GM21390 (cell line): ENCODE results near the gene ADAM11.
"Not testable (repeated sequence)": the region's sequence is repeated elsewhere in the genome, so short reads cannot be mapped to it uniquely, and the experiment has no call there.

Experiments
- ATAC-seq: cut with Tn5 transposase; IDR thresholded peaks from one replicate; pipeline ENCODE4 v1.9.1; 2021; ENCODE audit not compliant: unreplicated experiment

ADAM11 gene

DNA sequence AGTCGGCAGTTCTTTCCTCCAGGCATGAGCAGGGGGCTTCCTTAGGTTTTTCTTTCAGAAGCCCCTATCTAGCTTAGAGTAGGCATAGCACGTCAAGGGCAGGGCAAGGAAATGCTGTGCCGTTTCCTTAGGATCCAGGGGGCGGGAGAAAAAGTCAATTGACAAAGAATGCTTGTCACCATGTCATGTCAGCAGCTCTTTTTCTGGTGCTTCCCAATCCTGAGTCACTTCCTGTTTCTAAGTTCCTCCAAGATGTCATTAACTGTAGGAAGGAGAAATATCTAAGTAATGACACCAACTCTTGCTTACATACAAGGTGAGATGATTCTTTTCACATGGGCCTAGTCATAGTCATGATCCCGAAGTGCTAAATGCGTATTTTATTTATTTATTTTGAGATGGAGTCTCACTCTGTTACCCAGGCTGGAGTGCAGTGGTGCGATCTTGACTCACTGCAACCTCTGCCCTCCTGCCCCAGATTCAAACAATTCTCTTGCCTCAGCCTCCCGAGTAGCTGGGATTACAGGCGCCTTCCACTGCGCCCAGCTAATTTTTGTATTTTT is 36.1 kb downstream of the ADAM11 start:
- no peak for ATAC-seq

DNA sequence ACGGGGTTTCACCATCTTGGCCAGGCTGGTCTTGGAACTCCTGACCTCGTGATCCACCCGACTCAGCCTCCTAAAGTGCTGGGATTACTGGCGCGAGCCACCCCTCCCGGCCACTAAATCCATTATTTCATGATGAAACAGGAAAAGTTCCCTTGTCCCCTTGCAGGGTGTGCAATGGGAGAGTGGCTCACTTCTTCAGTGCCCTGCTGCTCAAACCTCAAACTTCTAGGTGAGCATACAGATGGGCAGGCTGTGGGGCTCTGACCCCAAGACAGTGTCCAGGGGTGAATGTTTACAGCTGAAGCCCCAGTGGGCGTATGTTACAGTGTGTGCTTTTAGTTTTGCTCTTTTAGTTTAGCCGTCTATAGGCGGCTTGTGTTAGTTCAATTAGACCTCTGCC is 36.6 kb downstream of the ADAM11 start:
- ATAC-seq = no peak

DNA sequence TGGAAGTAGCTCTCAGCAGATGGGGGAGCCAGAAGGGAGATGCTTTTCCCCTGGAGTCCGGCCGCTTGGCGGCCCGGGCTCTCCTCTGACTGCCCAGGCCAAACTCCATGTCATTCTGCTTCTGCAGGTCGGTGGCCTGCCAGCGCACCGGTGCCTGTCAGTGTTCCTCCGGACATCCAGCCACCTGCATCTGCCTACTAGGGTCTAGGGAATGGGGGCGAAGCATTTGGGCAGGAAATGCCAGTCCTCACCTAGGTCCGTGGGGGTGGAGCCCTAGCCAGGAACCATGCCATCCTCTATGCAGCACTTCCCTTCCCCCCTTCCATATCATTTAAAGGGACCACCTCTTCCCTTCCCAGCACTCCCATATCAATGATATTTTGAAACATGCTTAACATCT is 37.1 kb downstream of the ADAM11 start:
- ATAC-seq = no peak

DNA sequence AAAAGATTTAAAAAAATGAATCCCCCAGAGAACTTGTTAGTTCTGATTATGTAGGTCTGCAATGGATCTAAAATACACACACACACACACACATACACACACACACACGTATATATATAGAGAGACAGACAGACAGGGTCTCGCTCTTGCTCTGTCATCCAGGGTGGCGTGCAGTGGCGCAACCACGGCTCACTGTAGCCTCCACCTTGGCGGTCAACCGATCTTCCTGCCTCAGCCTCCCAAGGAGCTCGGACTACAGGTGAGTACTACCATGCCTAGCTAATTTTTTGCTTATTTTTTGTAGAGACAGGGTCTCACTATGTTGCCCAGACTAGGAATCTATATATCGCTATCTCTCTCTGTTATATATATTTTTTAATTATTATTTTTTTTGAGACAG is 37.9 kb downstream of the ADAM11 start:
- ATAC-seq = no peak

DNA sequence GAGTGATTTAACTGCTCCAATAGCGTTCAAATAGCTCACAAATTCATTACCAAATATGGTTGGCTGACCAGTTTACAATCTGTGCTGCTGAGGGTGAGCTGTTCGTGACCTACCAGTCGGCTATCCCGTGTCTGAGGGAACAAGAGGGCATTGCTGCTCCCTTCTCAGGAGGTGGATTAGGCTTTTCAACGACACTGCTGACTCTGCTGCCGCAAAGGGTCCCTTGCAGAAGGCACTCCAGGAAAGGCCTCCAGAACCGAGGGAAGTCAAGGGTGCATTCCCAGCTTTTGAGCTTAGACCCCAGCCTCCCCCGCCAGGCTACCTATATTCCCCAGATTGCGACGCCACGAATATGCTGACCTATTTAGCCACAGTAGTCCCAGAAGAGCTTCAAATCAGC is 39.0 kb downstream of the ADAM11 start:
- no peak for ATAC-seq

DNA sequence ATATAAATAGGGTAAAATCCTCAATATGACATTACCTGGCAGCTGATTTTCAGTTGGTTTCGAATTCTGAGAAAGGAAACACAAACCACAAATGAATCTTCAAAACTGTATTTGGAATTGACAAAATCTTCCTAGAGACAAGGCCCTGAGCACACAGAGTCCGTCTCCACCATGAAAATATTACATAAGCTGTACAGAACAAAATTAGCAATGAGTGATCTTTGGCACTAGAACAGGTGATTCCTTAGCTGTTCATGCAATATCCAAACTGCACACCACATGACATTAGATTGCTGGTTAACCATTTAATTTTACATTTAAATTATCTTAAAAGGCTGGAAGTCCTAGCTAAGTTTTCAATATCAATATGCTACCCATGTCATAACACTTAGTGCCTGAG is 39.6 kb downstream of the ADAM11 start:
- ATAC-seq = no peak

DNA sequence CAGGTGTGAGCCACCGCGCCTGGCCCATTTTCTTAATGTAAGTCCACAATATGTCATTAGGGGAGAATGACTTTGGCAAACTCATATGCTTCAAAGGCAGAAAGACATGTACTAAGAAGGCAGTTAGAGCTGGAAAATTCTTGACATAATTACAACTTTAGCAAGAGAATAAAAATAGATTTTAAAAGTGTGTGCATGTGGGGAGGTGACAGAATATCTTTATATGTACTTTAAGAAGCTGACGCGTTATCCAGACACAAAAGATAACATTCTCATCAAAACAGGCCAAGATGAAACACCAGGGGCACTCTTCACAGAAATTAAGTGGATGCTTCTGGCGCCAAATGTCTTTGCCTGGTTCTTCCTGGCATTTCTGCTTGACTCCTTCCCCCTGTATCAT is 43.1 kb downstream of the ADAM11 start:
- no peak for ATAC-seq

DNA sequence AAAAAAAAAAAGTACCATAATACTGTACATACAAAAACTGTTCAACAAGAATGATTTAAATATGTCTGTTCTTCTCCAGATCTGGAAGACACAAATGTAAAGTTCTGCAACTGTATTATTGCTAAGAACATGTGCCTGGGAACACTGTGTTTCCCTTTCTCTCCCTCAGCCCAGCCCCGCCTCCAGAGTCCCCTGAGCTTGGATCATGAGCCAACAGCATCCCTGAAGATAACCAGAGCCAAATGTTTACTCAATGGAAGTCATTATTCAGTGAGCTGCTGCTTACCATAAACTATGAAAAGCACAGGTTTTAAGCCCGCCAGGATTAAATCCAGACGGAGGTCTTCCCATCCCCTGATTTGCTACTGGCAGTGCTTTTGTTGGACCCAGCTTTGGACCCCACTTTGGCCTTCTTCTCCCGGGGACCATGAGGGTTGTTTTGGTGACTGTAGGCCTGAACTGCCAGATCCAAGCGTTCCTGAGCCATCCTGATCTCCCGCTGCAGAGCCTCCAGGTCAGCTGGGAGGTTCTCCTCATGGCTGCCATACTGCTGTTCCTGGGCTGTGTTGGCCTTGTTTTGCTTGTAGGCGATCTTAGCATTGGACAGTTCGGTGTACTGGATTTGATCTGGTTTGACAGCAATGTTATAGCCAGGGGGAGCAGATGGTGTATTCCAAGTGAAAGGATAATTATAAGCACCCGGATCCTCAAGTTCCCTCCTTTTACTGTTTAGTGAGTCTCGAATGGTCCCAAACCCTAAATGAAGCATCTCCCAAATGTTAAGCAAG is 45.7 kb downstream of the ADAM11 start:
- no peak for ATAC-seq

DNA sequence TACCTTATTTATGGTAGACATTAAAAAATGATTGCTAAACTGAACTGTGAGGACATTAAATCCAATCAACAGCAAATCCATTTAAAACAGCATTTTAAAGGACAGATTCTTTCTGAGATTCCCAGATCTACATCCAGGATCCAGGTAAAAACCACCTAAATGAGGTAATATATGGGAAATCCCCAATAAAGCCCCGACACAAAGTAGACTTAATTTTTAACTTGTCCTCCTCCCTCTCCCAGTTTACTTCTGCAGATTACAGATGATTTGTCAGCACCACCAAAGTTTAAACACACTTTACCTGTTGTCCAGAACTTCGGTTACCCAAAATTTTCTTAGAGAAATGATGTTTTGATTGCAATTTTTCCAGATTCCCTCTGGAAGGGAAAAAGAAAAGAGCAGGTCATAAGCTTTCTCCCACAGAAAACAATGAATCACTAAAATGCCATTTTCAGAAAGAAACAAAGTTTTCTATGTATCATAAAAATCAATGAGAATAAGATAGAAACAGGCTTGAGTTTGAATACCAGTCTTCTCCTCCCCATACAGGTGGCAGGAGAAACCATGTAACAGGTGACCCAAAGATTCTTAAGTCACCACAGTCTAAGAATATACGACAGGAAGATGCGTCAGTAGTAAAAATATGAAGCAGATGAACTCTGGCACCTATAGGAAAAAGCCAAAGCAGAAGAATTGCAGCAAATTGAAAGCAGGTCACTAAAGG is 48.5 kb downstream of the ADAM11 start:
- ATAC-seq = no peak

DNA sequence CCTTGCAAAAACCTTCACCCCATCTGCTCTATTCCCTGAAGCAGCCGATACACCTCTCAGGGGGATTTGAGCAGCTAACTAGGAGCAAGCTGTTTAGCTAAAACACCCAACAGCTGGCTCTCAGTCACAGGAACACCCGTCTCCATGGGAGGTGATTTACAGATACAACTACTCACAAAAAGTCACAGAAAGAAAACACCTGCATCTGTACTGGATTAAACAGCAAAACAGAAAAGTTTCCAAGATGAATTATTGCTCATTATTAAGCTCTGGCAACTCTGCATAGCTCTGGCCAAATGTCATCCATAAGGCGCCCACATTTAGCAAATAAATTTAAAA is 49.0 kb downstream of the ADAM11 start:
- ATAC-seq = no peak

DNA sequence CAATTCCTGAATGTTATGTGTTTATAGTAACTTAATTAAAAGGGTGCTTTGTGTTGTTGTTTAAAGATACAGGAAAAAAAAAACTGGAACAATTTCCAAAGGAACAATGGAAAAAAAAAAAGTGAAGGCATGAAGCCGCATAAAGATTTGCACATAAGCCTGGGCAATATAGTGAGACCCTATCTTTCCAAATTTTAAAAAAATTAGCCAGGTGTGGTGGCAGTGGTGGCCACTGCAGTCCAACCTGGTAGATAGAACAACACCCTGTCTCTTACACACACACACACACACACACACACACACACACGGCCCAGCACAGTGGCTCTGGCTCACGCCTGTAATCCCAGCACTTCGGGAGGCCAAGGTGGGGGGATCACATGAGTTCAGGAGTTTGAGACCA is 49.4 kb downstream of the ADAM11 start:
- ATAC-seq = no peak

DNA sequence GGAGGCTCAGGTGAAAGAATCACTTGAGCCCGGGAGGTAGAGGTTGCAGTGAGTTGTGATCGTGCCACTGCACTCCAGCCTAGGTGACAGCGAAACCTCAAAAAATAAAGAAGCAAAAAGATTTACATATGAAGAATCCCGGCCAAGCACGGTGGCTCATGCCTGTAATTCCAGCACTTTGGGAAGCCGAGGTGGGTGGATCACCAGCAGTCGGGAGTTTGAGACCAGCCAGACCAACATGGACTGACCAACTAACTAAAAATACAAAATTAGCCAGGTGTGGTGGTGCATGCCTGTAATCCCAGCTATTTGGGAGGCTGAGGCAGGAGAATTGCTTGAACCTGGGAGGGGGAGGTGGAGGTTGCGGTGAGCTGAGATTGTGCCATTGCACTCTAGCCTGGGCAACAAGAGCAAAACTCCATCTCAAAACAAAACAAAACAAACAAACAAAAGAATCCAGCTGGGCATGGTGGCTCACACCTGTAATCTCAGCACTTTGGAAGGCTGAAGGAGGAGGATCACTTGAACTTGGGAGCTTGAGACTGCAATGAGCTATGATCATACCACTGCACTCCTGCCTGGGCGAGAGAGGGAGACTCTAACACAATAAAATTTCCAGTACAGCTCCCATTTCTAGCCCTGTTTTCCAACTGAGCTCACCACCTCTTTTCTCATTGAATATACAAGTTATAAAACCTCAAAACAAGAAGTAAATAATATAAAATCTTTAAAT is 50.0 kb downstream of the ADAM11 start:
- ATAC-seq = not testable (repeated sequence)

DNA sequence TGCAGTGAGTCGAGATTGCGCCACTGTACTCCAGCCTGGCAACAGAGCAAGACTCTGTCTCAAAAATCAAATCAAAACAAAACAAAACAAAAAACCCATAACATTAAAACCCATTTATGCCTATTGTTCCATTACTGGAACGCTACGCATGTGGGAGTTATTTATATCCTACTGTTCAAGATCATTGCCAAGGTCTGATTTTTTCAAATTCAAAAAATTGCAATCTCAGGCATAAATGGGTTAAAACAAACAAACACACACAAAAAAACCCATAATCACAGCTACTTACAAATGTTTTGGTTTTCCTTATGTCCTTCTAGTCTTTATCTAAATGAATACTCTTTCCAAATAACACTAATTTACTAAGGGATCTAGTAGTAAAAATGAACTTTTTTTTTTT is 53.5 kb downstream of the ADAM11 start:
- no peak for ATAC-seq

DNA sequence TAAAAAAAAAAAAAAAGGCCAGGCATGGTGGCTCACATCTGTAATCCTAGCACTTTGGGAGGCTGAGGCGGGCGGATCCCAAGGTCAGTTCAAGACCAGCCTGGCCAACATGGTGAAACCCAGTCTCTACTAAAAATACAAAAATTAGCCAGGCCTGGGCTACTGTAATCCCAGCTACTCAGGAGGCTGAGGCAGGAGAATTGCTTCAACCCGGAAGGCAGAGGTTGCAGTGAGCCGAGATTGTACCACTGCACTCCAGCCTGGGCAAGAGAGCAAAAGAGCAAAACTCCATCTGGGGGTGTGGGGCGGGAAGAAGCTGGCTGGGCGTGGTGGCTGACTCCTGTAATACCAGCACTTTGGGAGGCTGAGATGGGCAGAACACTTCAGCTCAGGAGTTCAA is 59.7 kb downstream of the ADAM11 start:
- not testable (repeated sequence) for ATAC-seq

DNA sequence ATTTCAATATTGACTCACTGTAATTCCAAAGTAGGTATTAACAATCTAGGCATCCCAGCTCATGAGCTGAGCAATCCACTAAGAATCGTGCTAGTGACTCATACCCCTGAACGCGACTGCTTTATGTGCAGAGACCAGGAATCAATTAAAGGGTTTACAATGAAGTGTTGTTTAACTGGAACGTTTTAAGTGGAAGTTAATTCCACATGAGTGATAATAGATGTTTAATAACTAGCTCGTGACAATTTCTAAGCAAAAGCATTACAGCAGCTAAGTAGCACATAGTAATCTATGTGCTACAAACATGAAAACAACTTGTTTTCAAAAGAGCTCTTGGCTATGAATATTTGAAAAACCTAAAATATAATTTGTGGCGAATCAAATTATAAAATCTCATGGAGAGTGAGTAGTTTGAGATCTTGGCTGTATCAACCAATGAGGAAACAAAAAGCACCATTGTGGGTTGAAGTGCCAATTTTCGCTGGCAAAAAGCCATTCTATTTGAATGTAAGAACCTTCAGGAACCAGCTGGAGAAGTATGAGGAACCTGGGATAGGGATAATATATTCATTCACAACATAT is 61.9 kb downstream of the ADAM11 start:
- ATAC-seq = no peak

DNA sequence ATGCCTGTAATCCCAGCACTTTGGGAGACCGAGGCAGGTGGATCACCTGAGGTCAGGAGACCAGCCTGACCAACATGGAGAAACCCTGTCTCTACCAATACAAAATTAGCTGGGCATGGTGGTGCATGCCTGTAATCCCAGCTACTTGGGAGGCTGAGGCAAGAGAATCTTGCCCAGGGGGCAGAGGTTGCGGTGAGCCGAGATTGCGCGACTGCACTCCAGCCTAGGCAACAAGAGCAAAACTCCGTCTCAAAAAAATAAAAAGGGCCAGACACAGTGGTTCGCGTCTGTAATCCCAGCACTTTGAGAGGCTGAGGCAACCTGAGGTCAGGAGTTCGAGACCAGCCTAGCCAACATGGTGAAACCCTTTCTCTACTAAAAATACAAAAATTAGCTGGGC is 66.4 kb downstream of the ADAM11 start:
- ATAC-seq = not testable (repeated sequence)

DNA sequence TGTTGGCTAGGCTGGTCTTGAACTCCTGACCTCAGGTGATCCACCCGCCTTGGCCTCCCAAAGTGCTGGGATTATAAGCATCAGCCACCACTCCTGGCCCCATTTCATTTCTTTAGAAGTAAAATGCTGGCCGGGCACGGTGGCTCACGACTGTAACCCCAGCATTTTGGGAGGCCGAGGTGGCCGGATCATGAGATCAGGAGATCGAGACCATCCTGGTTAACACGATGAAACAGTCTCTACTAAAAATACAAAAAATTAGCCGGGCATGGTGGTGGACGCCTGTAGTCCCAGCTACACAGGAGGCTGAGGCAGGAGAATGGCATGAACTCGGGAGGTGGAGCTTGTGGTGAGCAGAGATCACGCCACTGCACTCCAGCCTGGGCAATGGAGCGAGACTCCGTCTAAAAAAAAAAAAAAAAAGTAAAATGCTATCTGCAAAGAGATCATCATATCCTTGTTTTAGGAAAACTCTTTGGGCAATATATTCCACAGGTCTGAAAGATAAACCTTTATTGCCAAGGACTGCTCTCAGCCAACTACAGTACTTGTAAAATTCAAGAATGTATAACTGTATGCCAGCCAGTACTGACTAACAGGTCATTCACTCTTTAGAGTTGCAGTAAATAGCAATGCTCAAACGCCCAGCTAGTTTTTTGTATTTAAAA is 67.5 kb downstream of the ADAM11 start:
- ATAC-seq = no peak

DNA sequence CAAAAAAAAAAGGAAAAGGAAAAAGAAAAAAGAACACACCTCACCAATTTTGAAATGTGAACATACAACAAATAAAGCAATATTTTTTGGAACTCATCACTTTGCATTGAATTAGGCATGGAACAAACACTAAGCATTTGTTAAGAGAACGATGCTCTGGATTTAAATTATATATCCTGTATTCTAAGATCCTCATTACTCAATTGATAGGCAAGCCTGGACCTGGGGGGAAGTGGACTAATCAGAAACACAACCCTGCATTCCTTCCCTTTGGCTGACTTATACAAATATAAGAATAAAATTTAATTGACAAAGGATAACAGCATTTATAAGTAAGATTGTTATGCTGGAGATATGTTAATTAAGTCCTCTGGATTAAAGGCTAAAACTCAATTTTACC is 69.1 kb downstream of the ADAM11 start:
- no peak for ATAC-seq

DNA sequence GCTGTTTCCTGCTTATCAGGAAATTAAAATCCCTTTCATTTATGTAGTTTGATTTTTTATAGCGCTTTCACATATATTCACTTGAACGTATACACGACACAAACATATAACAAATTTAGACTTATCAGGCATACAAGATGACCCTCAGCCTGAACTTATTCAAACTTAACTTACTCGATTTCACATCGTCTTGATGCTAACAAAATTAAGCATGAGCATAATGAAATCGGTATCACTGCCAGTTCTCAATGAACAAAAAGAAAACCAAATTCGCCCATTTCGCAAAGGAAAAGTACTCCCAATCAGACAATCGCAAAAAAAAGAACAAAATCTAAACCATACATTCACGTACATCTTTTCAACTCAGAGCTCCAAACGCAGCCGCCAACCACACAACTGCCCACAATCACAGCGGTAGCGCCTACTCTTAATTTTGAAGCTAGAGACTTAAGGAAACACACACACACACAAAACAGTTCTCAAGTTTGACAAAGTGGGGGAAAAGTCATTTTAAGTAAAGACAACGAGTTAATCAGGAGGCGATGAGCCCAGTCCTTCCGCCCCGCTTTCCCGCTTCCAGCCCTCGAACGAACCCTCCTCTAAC is 70.2 kb downstream of the ADAM11 start:
- ATAC-seq = no peak
